ENCODE measurements around the gene GALNT2. TPM values are rescaled to one million over a fixed set of nuclear protein-coding genes. Genes with fewer than 3 reads are reported as not detected.

GALNT2 gene
- total and polyA plus RNA-seq, 12 donors, result 9.7 to 35.1 (median 25.8) TPM

GRCh38 chr1:230286890-230287269, 219.8 kb downstream of the GALNT2 start:
- no peak for TF ChIP-seq CTCF (IDR thresholded peaks at IDR 0.05)
- WGBS, 2 donors, result 73 to 78% methylated on average over 10 of the region's 10 CpGs
- no peaks in the 10 kb centered on the region for H3K9me3 ChIP-seq
- H3K4me3 ChIP-seq, result no peak overlapping the region
- peaks cover 0 to 4% (median 0%) of the 10 kb centered on the region in 7 donors for H3K27me3 ChIP-seq
- no peak overlapping the region for H3K27ac ChIP-seq
- intact Hi-C loops (cut with DNase I), result no loop called here
- no peak for ATAC-seq
- peaks cover 0 to 5% (median 0%) of the 10 kb centered on the region in 9 donors for H3K36me3 ChIP-seq
- peaks cover 0 to 5% (median 4%) of the 10 kb centered on the region in 9 donors for H3K4me1 ChIP-seq
- no peak for DNase-seq

- H3K27me3 ChIP-seq, result peaks cover 0 to 8% (median 0%) of the 10 kb centered on the region in 7 donors
- H3K4me1 ChIP-seq, result no peaks in the 10 kb centered on the region
- H3K4me3 ChIP-seq, result no peak overlapping the region
- no peak overlapping the region for H3K27ac ChIP-seq
- H3K9me3 ChIP-seq, result no peaks in the 10 kb centered on the region
- DNase-seq, result no peak
- intact Hi-C loops (cut with DNase I), result no loop called here
- TF ChIP-seq CTCF (IDR thresholded peaks at IDR 0.05), result no peak
- peaks cover 0 to 5% (median 0%) of the 10 kb centered on the region in 9 donors for H3K36me3 ChIP-seq
- ATAC-seq, result no peak
- WGBS, 2 donors, result 78 to 79% methylated on average over 17 of the region's 17 CpGs
These were observed 220.8 kb downstream of the GALNT2 start for GRCh38 chr1:230287674-230288315.

- Histone ChIP-seq H3K4me1 (no peaks in the 10 kb centered on the region), H3K36me3 (no peaks in the 10 kb centered on the region), H3K4me3 (no peak overlapping the region), H3K27me3 (peaks cover 0 to 8% (median 0%) of the 10 kb centered on the region in 7 donors), H3K9me3 (no peaks in the 10 kb centered on the region), H3K27ac (no peak overlapping the region)
- WGBS, 2 donors, result 88 to 91% methylated on average over 14 of the region's 14 CpGs
- no peak for TF ChIP-seq CTCF (IDR thresholded peaks at IDR 0.05)
- ATAC-seq, result no peak
- no peak for DNase-seq
- intact Hi-C loops (cut with DNase I), result no loop called here
These were observed 221.8 kb downstream of the GALNT2 start for GRCh38 chr1:230288641-230289349.

GRCh38 chr1:230289350-230289644, 222.3 kb downstream of the GALNT2 start:
- no peaks in the 10 kb centered on the region for H3K36me3 ChIP-seq
- H3K27ac ChIP-seq, result no peak overlapping the region
- ATAC-seq, result no peak
- WGBS, 2 donors, result 91 to 94% methylated on average over 5 of the region's 5 CpGs
- no peaks in the 10 kb centered on the region for H3K4me1 ChIP-seq
- H3K27me3 ChIP-seq, result peaks cover 0 to 8% (median 0%) of the 10 kb centered on the region in 7 donors
- intact Hi-C loops (cut with DNase I), result no loop called here
- no peak overlapping the region for H3K4me3 ChIP-seq
- no peak for TF ChIP-seq CTCF (IDR thresholded peaks at IDR 0.05)
- no peaks in the 10 kb centered on the region for H3K9me3 ChIP-seq
- no peak for DNase-seq

Measured in heart right ventricle (tissue), 16 donors.